A673 (cell line): ENCODE measurements around the gene PDLIM1.

Experiments used
- EZH2 ChIP-seq: fragments of 200-600 bp; sonication (generic); IDR thresholded peaks from 2 replicates; pipeline ENCODE4 v1.6.1; 2017; ENCODE audit warnings: borderline replicate concordance, low read depth, mild to moderate bottlenecking, mixed read lengths, antibody characterized with exemption, low read length; ENCODE audit not compliant: poor library complexity, severe bottlenecking
- TF ChIP-seq, protein P1 (sequence below): fragments of 300-800, 200-600 bp; sonication (generic); conservative IDR thresholded peaks from 2 replicates; pipeline ENCODE4 v1.5.1; 2017; ENCODE audit warnings: low read depth, mild to moderate bottlenecking, antibody characterized with exemption, low read length, moderate library complexity, mixed read lengths

DNA sequence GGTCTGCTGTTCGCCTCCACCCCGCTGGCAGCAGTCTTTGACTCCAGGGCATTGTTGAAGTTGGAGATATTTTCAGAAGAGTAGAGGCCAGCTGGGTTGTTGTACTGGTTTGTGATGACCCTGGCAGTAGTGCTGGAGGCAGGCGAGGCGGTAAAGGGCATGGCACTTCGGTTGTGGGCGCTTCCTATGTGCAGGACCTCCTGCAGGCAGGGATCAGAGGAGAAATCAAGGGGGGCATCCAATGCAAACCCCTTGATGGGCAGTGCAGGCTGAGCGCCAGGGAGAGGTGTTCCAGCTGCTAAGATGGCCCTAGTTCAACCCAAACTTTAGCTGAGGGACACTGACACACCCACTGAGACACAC, 27.0 kb downstream of the PDLIM1 start:
- TF ChIP-seq, protein P1, sequence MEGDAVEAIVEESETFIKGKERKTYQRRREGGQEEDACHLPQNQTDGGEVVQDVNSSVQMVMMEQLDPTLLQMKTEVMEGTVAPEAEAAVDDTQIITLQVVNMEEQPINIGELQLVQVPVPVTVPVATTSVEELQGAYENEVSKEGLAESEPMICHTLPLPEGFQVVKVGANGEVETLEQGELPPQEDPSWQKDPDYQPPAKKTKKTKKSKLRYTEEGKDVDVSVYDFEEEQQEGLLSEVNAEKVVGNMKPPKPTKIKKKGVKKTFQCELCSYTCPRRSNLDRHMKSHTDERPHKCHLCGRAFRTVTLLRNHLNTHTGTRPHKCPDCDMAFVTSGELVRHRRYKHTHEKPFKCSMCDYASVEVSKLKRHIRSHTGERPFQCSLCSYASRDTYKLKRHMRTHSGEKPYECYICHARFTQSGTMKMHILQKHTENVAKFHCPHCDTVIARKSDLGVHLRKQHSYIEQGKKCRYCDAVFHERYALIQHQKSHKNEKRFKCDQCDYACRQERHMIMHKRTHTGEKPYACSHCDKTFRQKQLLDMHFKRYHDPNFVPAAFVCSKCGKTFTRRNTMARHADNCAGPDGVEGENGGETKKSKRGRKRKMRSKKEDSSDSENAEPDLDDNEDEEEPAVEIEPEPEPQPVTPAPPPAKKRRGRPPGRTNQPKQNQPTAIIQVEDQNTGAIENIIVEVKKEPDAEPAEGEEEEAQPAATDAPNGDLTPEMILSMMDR, result no peak
- TF ChIP-seq EZH2, result no peak
